Measurements from ENCODE around the gene GLS2. TPM values are rescaled to one million over a fixed set of nuclear protein-coding genes. Genes with fewer than 3 reads are reported as not detected.
A peak's percentile ranks its signal among the peaks of the same experiment; 100 is the strongest.

Gene GLS2
- total and polyA plus RNA-seq, 10 of the 15 experiments (the other 5 are each of a cell fraction or from before 2014, with no cell fraction given): 0.64 to 6.4 (median 3.3) TPM

GRCh38 chr12:56462565-56462964 lies 25.4 kb downstream of the GLS2 start (continued):
- TF ChIP-seq ZZZ3 (IDR thresholded peaks at IDR 0.05; ENCODE audit: control insufficient read depth, insufficient read length, low read depth): no peak
- TF ChIP-seq MYC (IDR thresholded peaks at IDR 0.05; ENCODE audit: insufficient read depth, insufficient read length, insufficient replicate concordance, low read length, severe bottlenecking): no peak
- no peak for TF ChIP-seq TARDBP (IDR thresholded peaks at IDR 0.05; ENCODE audit: borderline replicate concordance)

GRCh38 chr12:56461235-56462159 lies 26.5 kb downstream of the GLS2 start:
- FAIRE-seq: peak; percentile 18
- no peak; the same call in 2 of the 3 replicates for ATAC-seq
- no peak overlapping the region for H3K4me3 ChIP-seq
- H3K36me3 ChIP-seq (ENCODE audit: control insufficient read depth in 2 of 2, insufficient read depth in 2 of 2, low read length in 1 of 2): no peaks in the 10 kb centered on the region
- SMC1A ChIA-PET (ENCODE audit: uncharacterized antibody, unreplicated experiment): interaction anchor here (0.6 to 4.7 kb wide), 21 partner anchors 12 to 343 kb away, joined by 3 to 42 read pairs (median 4); partner anchors contain the start of genes CNPY2, RNF41, STAT2 and TIMELESS
- H3K27ac ChIP-seq (ENCODE audit: control insufficient read depth, insufficient read depth): no peak overlapping the region
- no peaks in the 10 kb centered on the region for H3K27me3 ChIP-seq (replicated peaks in 1 of 2; ENCODE audit: control insufficient read depth in 2 of 2, insufficient read depth in 2 of 2, low read length in 1 of 2)
- H3K4me1 ChIP-seq (ENCODE audit: control insufficient read depth, insufficient read depth, low read length): peaks cover 10% of the 10 kb centered on the region
- intact Hi-C loops (cut with micrococcal nuclease; ENCODE audit: unreplicated experiment) (loop anchor here (5.0 to 10.0 kb wide), 2 partner anchors 129 to 197 kb away; partner anchors contain the start of genes COQ10A and PAN2), in situ Hi-C loops (cut with MboI) (loop anchor here (5.0 kb wide), 1 partner anchor 339 kb away; no protein-coding TSS in a partner anchor)
- H4K20me1 ChIP-seq (ENCODE audit: control insufficient read depth, insufficient read depth): no peaks in the 10 kb centered on the region
- RAD21 ChIA-PET (ENCODE audit: unreplicated experiment): interaction anchor here (0.5 to 5.5 kb wide), 13 partner anchors 10 to 272 kb away, joined by 3 to 71 read pairs (median 4); partner anchors contain the start of genes CNPY2, RNF41, SMARCC2 and STAT2
- CTCF ChIA-PET: interaction anchor here (0.7 to 8.8 kb wide), 24 partner anchors 8 to 342 kb away, joined by 3 to 89 read pairs (median 5); partner anchors contain the start of genes ANKRD52, CNPY2, COQ10A and IL23A
- 98% methylated on average over 11 of the region's 11 CpGs for WGBS (ENCODE audit: insufficient coverage, insufficient replicate concordance, low lambda C conversion rate, missing lambda C conversion rate)
- DNase-seq (ENCODE audit: low read depth, low spot score): no peak
- no peaks in the 10 kb centered on the region for H3K9me3 ChIP-seq (replicated peaks; ENCODE audit: control insufficient read depth, insufficient read depth, low read length)
- peak overlapping the region; percentile 13; the same call in 1 of the 2 replicates for H2AFZ ChIP-seq (ENCODE audit: control insufficient read depth, low read depth, low read length)
- no peaks in the 10 kb centered on the region for H3K79me2 ChIP-seq (ENCODE audit: control insufficient read depth, insufficient read depth, low read length)
- H3K9ac ChIP-seq (ENCODE audit: control insufficient read depth, insufficient read depth, low read length): no peak overlapping the region
- H3K4me2 ChIP-seq (ENCODE audit: control insufficient read depth, insufficient read depth): no peak overlapping the region
- no TSS peak for BruUV-seq (replicated peaks)
- POLR2A ChIA-PET: interaction anchor here (0.5 to 4.9 kb wide), 16 partner anchors 9 to 299 kb away, joined by 3 to 63 read pairs (median 4); partner anchors contain the start of genes CNPY2, IL23A, PAN2 and STAT2
- TF ChIP-seq ZNF384 (IDR thresholded peaks at IDR 0.05; ENCODE audit: borderline replicate concordance, low read depth, low read length) (no peak), ZNF207 (IDR thresholded peaks at IDR 0.05; ENCODE audit: borderline replicate concordance) (no peak), MEF2B (IDR thresholded peaks at IDR 0.05; ENCODE audit: partially characterized antibody, poor library complexity, severe bottlenecking) (no peak), USF2 (IDR thresholded peaks at IDR 0.05; ENCODE audit: borderline replicate concordance, low read depth, low read length) (no peak), ZNF24 (IDR thresholded peaks at IDR 0.05) (no peak), HDGF (IDR thresholded peaks at IDR 0.05) (no peak), KAT2A (conservative IDR thresholded peaks at IDR 0.05; ENCODE audit: control insufficient read depth, low read depth, low read length) (no peak), NR2C2 (IDR thresholded peaks at IDR 0.05; ENCODE audit: borderline replicate concordance, control insufficient read depth, insufficient read length, low read depth) (no peak), RFX5 (IDR thresholded peaks at IDR 0.05; ENCODE audit: low read depth, low read length) (no peak), CTCF (IDR thresholded peaks at IDR 0.05 in 2 of 3, conservative IDR thresholded peaks at IDR 0.05 in 1 of 3; ENCODE audit: control insufficient read depth in 2 of 3, extremely low read depth in 1 of 3, insufficient read depth in 1 of 3, low read depth in 3 of 3, low read length in 3 of 3) (no peak), BCL11A (IDR thresholded peaks at IDR 0.05; ENCODE audit: low read depth, low read length) (no peak), MEF2A (IDR thresholded peaks at IDR 0.05; ENCODE audit: insufficient read depth, low read depth, low read length) (no peak), NRF1 (conservative IDR thresholded peaks at IDR 0.05; ENCODE audit: low read depth, low read length) (no peak), STAT1 (conservative IDR thresholded peaks at IDR 0.05) (no peak), SPI1 (IDR thresholded peaks at IDR 0.05; ENCODE audit: borderline replicate concordance, insufficient read depth, low read depth, low read length) (no peak)

All from GM12878 (cell line).